Spleen (tissue), 7 donors: ENCODE measurements around the gene TBC1D9B.

Experiments used
- CTCF ChIP-seq, 11 experiments: fragments of 200-600 bp in 7 of 11; fragments of 450-650 bp in 4 of 11; sonication (generic) in 4 of 11; IDR thresholded peaks in 8 of 11; conservative IDR thresholded peaks in 3 of 11; 1 replicate in 7 of 11; 2 replicates in 4 of 11; pipeline versions ENCODE4 v1.4.0 to v1.8.0; 2016 to 2021; ENCODE audit warnings: antibody characterized with exemption in 11 of 11, inconsistent platforms in 4 of 11, mild to moderate bottlenecking in 1 of 11
- POLR2AphosphoS5 ChIP-seq, 3 donors: sonication (generic); formaldehyde crosslinking; IDR thresholded peaks; one replicate each; pipeline ENCODE4 v1.5.1; 2017; ENCODE audit warnings: antibody characterized with exemption in 3 of 3
- donor health status: DM: no; HTN: no; CAD: no; lungs with moderate emphysema.
- donor health status: DM: no; HTN: no; CAD: no.
- donor health status: DM: no; HTN: no; CAD: no.

- TF ChIP-seq CTCF (IDR thresholded peaks at IDR 0.05 in 8 of 11, conservative IDR thresholded peaks at IDR 0.05 in 3 of 11) = no peak
- TF ChIP-seq POLR2AphosphoS5 (IDR thresholded peaks at IDR 0.05) = no peak
These were observed 25.4 kb downstream of the TBC1D9B start for GRCh38 chr5:179882338-179882737.
